ENCODE data around the gene LRRFIP2.

GRCh38 chr3:37099469-37099868 lies 74.9 kb downstream of the LRRFIP2 start:
- TF ChIP-seq EZH2 (IDR thresholded peaks at IDR 0.05; ENCODE audit: insufficient read depth, poor library complexity, severe bottlenecking) (no peak), EZH2phosphoT487 (IDR thresholded peaks at IDR 0.05; ENCODE audit: insufficient read depth, low read depth) (no peak)

All from GM23248 (cell line).